GM19351 (cell line): ENCODE results near the gene CFAP300.

Experiments
- ATAC-seq: cut with Tn5 transposase; IDR thresholded peaks from one replicate; pipeline ENCODE4 v1.9.1; 2021; ENCODE audit warnings: mild to moderate bottlenecking, moderate library complexity; ENCODE audit not compliant: unreplicated experiment

Gene CFAP300

GRCh38 chr11:102047305-102047924 is at the start of gene CFAP300:
Gene CFAP300, plus strand, starts transcription at chr11:102047437. Its CDS starts 34 bp downstream, at chr11:102047471.
- peak; percentile 83 for ATAC-seq

- ATAC-seq: no peak
These were observed 45.4 kb upstream of the CFAP300 start for GRCh38 chr11:102001657-102002338.

GRCh38 chr11:102004220-102004619 is 43.0 kb upstream of the CFAP300 start:
- ATAC-seq: no peak

- ATAC-seq: no peak
These were observed 41.9 kb upstream of the CFAP300 start for GRCh38 chr11:102005306-102005705.

GRCh38 chr11:102006835-102007566 is 40.2 kb upstream of the CFAP300 start:
- no peak for ATAC-seq

- peak; percentile 80 for ATAC-seq
These were observed 39.4 kb upstream of the CFAP300 start for GRCh38 chr11:102007567-102008437.

GRCh38 chr11:102010776-102011494 is 36.3 kb upstream of the CFAP300 start:
- ATAC-seq: no peak

GRCh38 chr11:102012946-102013345 is 34.3 kb upstream of the CFAP300 start:
- ATAC-seq: no peak

- ATAC-seq: no peak
These were observed 32.5 kb upstream of the CFAP300 start for GRCh38 chr11:102014756-102015155.

GRCh38 chr11:102017026-102017425 is 30.2 kb upstream of the CFAP300 start:
- ATAC-seq: no peak

GRCh38 chr11:102026217-102026616 is 21.0 kb upstream of the CFAP300 start:
- no peak for ATAC-seq

GRCh38 chr11:102026959-102027358 is 20.3 kb upstream of the CFAP300 start:
- ATAC-seq: no peak

GRCh38 chr11:102036757-102037156 is 10.5 kb upstream of the CFAP300 start:
- ATAC-seq: no peak

GRCh38 chr11:102046841-102047240 is 396 bp upstream of the CFAP300 start:
- ATAC-seq: no peak

- no peak for ATAC-seq
These were observed 3.8 kb downstream of the CFAP300 start for GRCh38 chr11:102050927-102051575.

GRCh38 chr11:102061276-102061675 is 14.0 kb downstream of the CFAP300 start:
- ATAC-seq: no peak

GRCh38 chr11:102062106-102062505 is 14.9 kb downstream of the CFAP300 start:
- no peak for ATAC-seq

- no peak for ATAC-seq
These were observed 17.1 kb downstream of the CFAP300 start for GRCh38 chr11:102064316-102064715.

- no peak for ATAC-seq
These were observed 23.5 kb downstream of the CFAP300 start for GRCh38 chr11:102070766-102071165.
